HCT116 (cell line): Measurements from ENCODE around the gene OR52B6. TPM values are rescaled to one million over a fixed set of nuclear protein-coding genes. Genes with fewer than 3 reads are reported as not detected.

Experiments used
- ATAC-seq: fragments of 200-7000 bp; cut with Tn5 transposase; 2 replicates; pipeline ENCODE4 v1.9.1; 2020; ENCODE audit warnings: mild to moderate bottlenecking, moderate library complexity
- BruUV-seq: library from RNA; stranded (reverse); fragments of 400-500 nt; replicated peaks from 2 replicates; lab custom pipeline; 2021; lab: Mats Ljungman, UMichigan
- CTCF ChIA-PET: fragments of 300-600 bp; sonication (Branson Sonifier 250); formaldehyde crosslinking; loops from one replicate; lab custom pipeline; 2021; ENCODE audit warnings: antibody characterized with exemption; lab: Charles Lee
- POLR2A ChIA-PET: fragments of 300-600, 350-600 bp; sonication (Branson Sonifier 250); formaldehyde crosslinking; loops from one replicate; lab custom pipeline; 2021; ENCODE audit warnings: antibody characterized with exemption; lab: Charles Lee
- RAD21 ChIA-PET, 2 experiments: fragments of 300-600 bp; sonication (Branson Sonifier 250); formaldehyde crosslinking; loops; one replicate each; lab custom pipeline; 2023; ENCODE audit warnings: low total read pairs in 2 of 2; ENCODE audit not compliant: uncharacterized antibody in 2 of 2, unreplicated experiment in 2 of 2, low non-redundant PET in 1 of 2; lab: Charles Lee
- DNase-seq: peaks from one replicate; pipeline ENCODE4 v3.0.0-alpha.2; 2010; ENCODE audit warnings: low read depth, low spot score
- H2AFZ ChIP-seq: fragments of 200-600 bp; shearing (Covaris generic), sonication (generic); 2 replicates; pipeline ENCODE4 v1.6.1; 2017; ENCODE audit warnings: low read depth, mixed run types, mixed read lengths, antibody characterized with exemption, low read length; ENCODE audit not compliant: poor library complexity, severe bottlenecking
- H3K27ac ChIP-seq: 2 replicates; pipeline ENCODE4 v1.5.1; 2012; ENCODE audit warnings: low read depth, low read length
- H3K27me3 ChIP-seq: fragments of 200-600 bp; sonication (generic); 2 replicates; pipeline ENCODE4 v1.6.1; 2016; ENCODE audit warnings: mixed run types, low read length, mixed read lengths; ENCODE audit not compliant: insufficient read depth
- H3K36me3 ChIP-seq, 2 experiments: fragments of 200-500 bp in 1 of 2; fragments of 200-600 bp in 1 of 2; sonication (Bioruptor generic) in 1 of 2; sonication (generic) in 1 of 2; 2 replicates each; pipeline versions ENCODE4 v1.5.1 to v1.6.1; 2014 to 2016; ENCODE audit warnings: low read length in 2 of 2, inconsistent platforms in 1 of 2, mixed read lengths in 1 of 2, mixed run types in 1 of 2; ENCODE audit not compliant: insufficient read depth in 2 of 2, control insufficient read depth in 1 of 2
- H3K4me1 ChIP-seq, 2 experiments: fragments of 200-600 bp in 1 of 2; sonication (generic) in 1 of 2; 2 replicates each; pipeline versions ENCODE4 v1.5.1 to v1.6.1; 2012 to 2017; ENCODE audit warnings: low read length in 2 of 2, inconsistent platforms in 1 of 2, mild to moderate bottlenecking in 1 of 2, mixed read lengths in 1 of 2, mixed run types in 1 of 2, moderate library complexity in 1 of 2; ENCODE audit not compliant: insufficient read depth in 2 of 2, control insufficient read depth in 1 of 2
- H3K4me2 ChIP-seq: fragments of 200-600 bp; sonication (generic); 2 replicates; pipeline ENCODE4 v1.6.1; 2017; ENCODE audit warnings: mixed run types, low read length, mixed read lengths
- H3K4me3 ChIP-seq, 2 experiments: fragments of 200-600 bp in 1 of 2; sonication (generic) in 1 of 2; replicated peaks in 1 of 2; 2 replicates each; pipeline ENCODE4 v1.5.1; 2011 to 2016; ENCODE audit warnings: low read length in 2 of 2, control low read depth in 1 of 2, low read depth in 1 of 2, mild to moderate bottlenecking in 1 of 2, mixed read lengths in 1 of 2, mixed run types in 1 of 2
- H3K79me2 ChIP-seq: fragments of 200-600 bp; sonication (generic); 2 replicates; pipeline ENCODE4 v1.6.1; 2017; ENCODE audit warnings: mild to moderate bottlenecking, mixed run types, low read length, moderate library complexity, mixed read lengths; ENCODE audit not compliant: insufficient read depth
- H3K9ac ChIP-seq: fragments of 200-600 bp; sonication (generic); 2 replicates; pipeline ENCODE4 v1.6.1; 2016; ENCODE audit warnings: low read length, mixed read lengths
- H3K9me2 ChIP-seq: fragments of 200-600 bp; sonication (generic), shearing (Covaris generic); 2 replicates; pipeline ENCODE4 v1.6.1; 2017; ENCODE audit warnings: mixed run types, mild to moderate bottlenecking, moderate library complexity; ENCODE audit not compliant: insufficient read depth
- H3K9me3 ChIP-seq, 2 experiments: fragments of 200-500 bp in 1 of 2; fragments of 200-600 bp in 1 of 2; sonication (Bioruptor generic) in 1 of 2; sonication (generic) in 1 of 2; 2 replicates each; pipeline ENCODE4 v1.6.1; 2014 to 2017; ENCODE audit warnings: low read length in 2 of 2, mixed read lengths in 2 of 2, inconsistent platforms in 1 of 2, low read depth in 1 of 2, mild to moderate bottlenecking in 1 of 2, mixed run types in 1 of 2, moderate library complexity in 1 of 2; ENCODE audit not compliant: control insufficient read depth in 1 of 2, insufficient read depth in 1 of 2
- H4K20me1 ChIP-seq: fragments of 200-600 bp; sonication (generic), shearing (Covaris generic); 2 replicates; pipeline ENCODE4 v1.6.1; 2017; ENCODE audit warnings: mixed run types, mild to moderate bottlenecking, moderate library complexity; ENCODE audit not compliant: insufficient read depth
- ATF3 ChIP-seq: IDR thresholded peaks from 2 replicates; pipeline ENCODE4 v1.6.1; 2012
- CTCF ChIP-seq, 3 experiments: fragments of 200-600 bp in 1 of 3; sonication (generic) in 1 of 3; IDR thresholded peaks in 2 of 3; conservative IDR thresholded peaks in 1 of 3; 2 replicates each; pipeline ENCODE4 v1.5.1; 2012 to 2017; ENCODE audit warnings: low read depth in 2 of 3, low read length in 2 of 3, antibody characterized with exemption in 1 of 3, borderline replicate concordance in 1 of 3, control low read depth in 1 of 3, mild to moderate bottlenecking in 1 of 3, mixed read lengths in 1 of 3, mixed run types in 1 of 3, moderate library complexity in 1 of 3; ENCODE audit not compliant: insufficient read depth in 1 of 3
- EZH2phosphoT487 ChIP-seq: fragments of 200-600 bp; IDR thresholded peaks from 2 replicates; pipeline ENCODE4 v1.6.1; 2018; ENCODE audit warnings: antibody characterized with exemption, borderline replicate concordance
- JUND ChIP-seq: IDR thresholded peaks from 2 replicates; pipeline ENCODE4 v1.6.1; 2012
- MAX ChIP-seq: IDR thresholded peaks from 2 replicates; pipeline ENCODE4 v1.6.1; 2012
- POLR2A ChIP-seq: IDR thresholded peaks from 2 replicates; pipeline ENCODE4 v1.7.0; 2011; ENCODE audit warnings: borderline replicate concordance; ENCODE audit not compliant: insufficient read depth, insufficient read length; ENCODE audit errors: extremely low read depth
- POLR2AphosphoS5 ChIP-seq: IDR thresholded peaks from 2 replicates; pipeline ENCODE4 v1.6.1; 2011; ENCODE audit warnings: mild to moderate bottlenecking, low read depth, low read length, moderate library complexity
- REST ChIP-seq: IDR thresholded peaks from 2 replicates; pipeline ENCODE4 v1.6.1; 2012; ENCODE audit warnings: low read depth
- SIN3A ChIP-seq: IDR thresholded peaks from 2 replicates; pipeline ENCODE4 v1.6.1; 2012; ENCODE audit warnings: low read depth
- SP1 ChIP-seq: IDR thresholded peaks from 2 replicates; pipeline ENCODE4 v1.6.1; 2012; ENCODE audit warnings: low read depth
- SRF ChIP-seq: IDR thresholded peaks from 2 replicates; pipeline ENCODE4 v1.6.1; 2012; ENCODE audit warnings: low read depth
- TCF7L2 ChIP-seq: IDR thresholded peaks from 2 replicates; pipeline ENCODE4 v1.7.0; 2011; ENCODE audit warnings: borderline replicate concordance, inconsistent platforms; ENCODE audit not compliant: insufficient read depth, insufficient read length; ENCODE audit errors: extremely low read depth
- YY1 ChIP-seq: IDR thresholded peaks from 2 replicates; pipeline ENCODE4 v1.6.1; 2011; ENCODE audit warnings: low read length, low read depth, moderate library complexity, mild to moderate bottlenecking; ENCODE audit not compliant: insufficient replicate concordance; ENCODE audit errors: extremely low read depth
- ZBTB33 ChIP-seq: IDR thresholded peaks from 2 replicates; pipeline ENCODE4 v1.6.1; 2011; ENCODE audit warnings: mild to moderate bottlenecking, low read length, moderate library complexity; ENCODE audit not compliant: insufficient replicate concordance; ENCODE audit errors: extremely low read depth
- ZFX ChIP-seq: fragments of 450-650 bp; IDR thresholded peaks from 2 replicates; pipeline ENCODE4 v1.6.1; 2017
- ZNF274 ChIP-seq: fragments of 200-500 bp; sonication (Bioruptor generic); IDR thresholded peaks from 2 replicates; pipeline ENCODE4 v1.6.1; 2014; ENCODE audit warnings: mild to moderate bottlenecking, low read depth, low read length, inconsistent platforms
- intact Hi-C: fragments of 100-400 bp; cut with micrococcal nuclease; formaldehyde crosslinking; loops from 2 replicates; pipeline ENCODE4 v1.10.0; 2022
- total RNA-seq: library from RNA; stranded (reverse); gene quantifications from one replicate; pipeline ENCODE4 v1.2.1, GENCODE V29; 2021; ENCODE audit not compliant: unreplicated experiment

The OR52B6 gene
- total RNA-seq, 1 experiment from 2014 or later, result not detected

- no peak for TF ChIP-seq CTCF (IDR thresholded peaks at IDR 0.05 in 2 of 3, conservative IDR thresholded peaks at IDR 0.05 in 1 of 3; ENCODE audit: borderline replicate concordance in 1 of 3, insufficient read depth in 1 of 3, low read depth in 2 of 3, low read length in 2 of 3)
- TF ChIP-seq EZH2phosphoT487, result no peak
- no peak for TF ChIP-seq YY1
- TF ChIP-seq REST, result no peak
- TF ChIP-seq POLR2AphosphoS5, result no peak
- TF ChIP-seq TCF7L2, result no peak
- TF ChIP-seq MAX, result no peak
- no peak for TF ChIP-seq ZFX
- no peak for TF ChIP-seq ZNF274
- no peak for TF ChIP-seq JUND
- no peak for TF ChIP-seq SRF
- TF ChIP-seq ZBTB33, result no peak
- TF ChIP-seq SP1, result no peak
- TF ChIP-seq SIN3A, result no peak
- TF ChIP-seq POLR2A, result no peak
- no peak for TF ChIP-seq ATF3
- Histone ChIP-seq H3K9me3 (no peaks in the 10 kb centered on the region), H3K27ac (no peak overlapping the region), H3K36me3 (no peaks in the 10 kb centered on the region), H3K27me3 (peaks cover 64% of the 10 kb centered on the region; the same call in 1 of the 2 replicates), H3K4me2 (no peak overlapping the region), H3K9me2 (no peaks in the 10 kb centered on the region), H4K20me1 (no peaks in the 10 kb centered on the region; the same call in 1 of the 2 replicates), H3K4me1 (no peaks in the 10 kb centered on the region), H3K79me2 (no peaks in the 10 kb centered on the region), H3K4me3 (no peak overlapping the region), H3K9ac (no peak overlapping the region), H2AFZ (no peak overlapping the region)
- ChIA-PET CTCF (no interaction called here), RAD21 (no interaction called here), POLR2A (no interaction called here)
- DNase-seq (no peak), ATAC-seq (no peak)
- BruUV-seq, result no TSS peak
- intact Hi-C loops, result no loop called here
Measured at GRCh38 chr11:5531053-5531831, 49.4 kb upstream of the OR52B6 start.
